WTC11 (cell line): Measurements from ENCODE around the gene DRC1.

Experiments used
- CTCF ChIP-seq: fragments of 200-600 bp; IDR thresholded peaks from 2 replicates; pipeline ENCODE4 v1.8.0; 2022; ENCODE audit warnings: antibody characterized with exemption
- TF ChIP-seq, protein P1 (sequence below): sonication (generic); formaldehyde crosslinking; IDR thresholded peaks from 2 replicates; pipeline ENCODE4 v1.8.1; 2023; ENCODE audit warnings: mild to moderate bottlenecking, missing genetic modification reagents, moderate library complexity

GRCh38 chr2:26455670-26456439 is 54.1 kb downstream of the DRC1 start:
- no peak for TF ChIP-seq CTCF
- TF ChIP-seq, protein P1, sequence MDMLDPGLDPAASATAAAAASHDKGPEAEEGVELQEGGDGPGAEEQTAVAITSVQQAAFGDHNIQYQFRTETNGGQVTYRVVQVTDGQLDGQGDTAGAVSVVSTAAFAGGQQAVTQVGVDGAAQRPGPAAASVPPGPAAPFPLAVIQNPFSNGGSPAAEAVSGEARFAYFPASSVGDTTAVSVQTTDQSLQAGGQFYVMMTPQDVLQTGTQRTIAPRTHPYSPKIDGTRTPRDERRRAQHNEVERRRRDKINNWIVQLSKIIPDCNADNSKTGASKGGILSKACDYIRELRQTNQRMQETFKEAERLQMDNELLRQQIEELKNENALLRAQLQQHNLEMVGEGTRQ (CRISPR knock-in tag) = no peak
